Mesenchymal stem cell (in vitro differentiated cells and primary cell): ENCODE data around the gene DBNDD1.
"Not testable (repeated sequence)": the region's sequence is repeated elsewhere in the genome, so short reads cannot be mapped to it uniquely, and the experiment has no call there.

Experiments
- DNase-seq: peaks from one replicate; pipeline ENCODE4 v3.0.0-alpha.2; 2013
- H2AFZ ChIP-seq: one replicate; pipeline ENCODE4 v1.6.1; 2013; ENCODE audit warnings: low read depth, mild to moderate bottlenecking, control low read depth, inconsistent platforms, low read length, moderate library complexity
- H2AK5ac ChIP-seq: 2 replicates; pipeline ENCODE4 v1.6.1; 2013; ENCODE audit warnings: low read length, moderate library complexity, mild to moderate bottlenecking, inconsistent platforms; ENCODE audit not compliant: severe bottlenecking
- H2BK120ac ChIP-seq: one replicate; pipeline ENCODE4 v1.6.1; 2013; ENCODE audit warnings: low read depth, mild to moderate bottlenecking, inconsistent platforms, low read length, moderate library complexity
- H2BK12ac ChIP-seq, 2 experiments: one replicate each; pipeline ENCODE4 v1.6.1; 2013; ENCODE audit warnings: inconsistent platforms in 2 of 2, low read length in 2 of 2, mild to moderate bottlenecking in 2 of 2, moderate library complexity in 2 of 2, control low read depth in 1 of 2
- H2BK15ac ChIP-seq: one replicate; pipeline ENCODE4 v1.6.1; 2013; ENCODE audit warnings: mild to moderate bottlenecking, low read depth, inconsistent platforms; ENCODE audit not compliant: poor library complexity, severe bottlenecking
- H2BK5ac ChIP-seq: 2 replicates; pipeline ENCODE4 v1.6.1; 2013; ENCODE audit warnings: low read depth, mild to moderate bottlenecking, low read length, control low read depth, inconsistent platforms; ENCODE audit not compliant: poor library complexity, severe bottlenecking
- H3K14ac ChIP-seq, 2 experiments: one replicate each; pipeline ENCODE4 v1.6.1; 2013; ENCODE audit warnings: inconsistent platforms in 2 of 2, low read length in 2 of 2, control low read depth in 1 of 2, mild to moderate bottlenecking in 1 of 2, moderate library complexity in 1 of 2
- H3K18ac ChIP-seq, 2 experiments: one replicate each; pipeline ENCODE4 v1.6.1; 2013; ENCODE audit warnings: inconsistent platforms in 2 of 2, low read length in 2 of 2, control low read depth in 1 of 2, low read depth in 1 of 2, mild to moderate bottlenecking in 1 of 2
- H3K23ac ChIP-seq, 2 experiments: one replicate each; pipeline ENCODE4 v1.6.1; 2013; ENCODE audit warnings: inconsistent platforms in 2 of 2, low read length in 2 of 2, mild to moderate bottlenecking in 2 of 2, moderate library complexity in 2 of 2, control low read depth in 1 of 2
- H3K27ac ChIP-seq: 2 replicates; pipeline ENCODE4 v1.5.1; 2013; ENCODE audit warnings: mild to moderate bottlenecking, moderate library complexity, low read length, control low read depth, inconsistent platforms; ENCODE audit not compliant: poor library complexity, severe bottlenecking
- H3K27me3 ChIP-seq, 2 experiments: 2 replicates each; pipeline versions ENCODE4 v1.6.1 to v1.7.0; 2013; ENCODE audit warnings: low read length in 2 of 2, mild to moderate bottlenecking in 2 of 2, moderate library complexity in 2 of 2, control low read depth in 1 of 2, inconsistent platforms in 1 of 2; ENCODE audit not compliant: control insufficient read depth in 1 of 2, insufficient read depth in 1 of 2
- H3K36me3 ChIP-seq, 2 experiments: 2 replicates each; pipeline versions ENCODE4 v1.6.1 to v1.7.0; 2013; ENCODE audit warnings: low read length in 2 of 2, control low read depth in 1 of 2, inconsistent platforms in 1 of 2, low read depth in 1 of 2, mild to moderate bottlenecking in 1 of 2; ENCODE audit not compliant: insufficient read depth in 2 of 2, control insufficient read depth in 1 of 2
- H3K4ac ChIP-seq, 2 experiments: one replicate each; pipeline ENCODE4 v1.6.1; 2013; ENCODE audit warnings: inconsistent platforms in 2 of 2, low read length in 2 of 2, mild to moderate bottlenecking in 2 of 2, moderate library complexity in 2 of 2, control low read depth in 1 of 2, low read depth in 1 of 2
- H3K4me1 ChIP-seq: 2 replicates; pipeline ENCODE4 v1.6.1; 2013; ENCODE audit warnings: low read depth, low read length, control low read depth; ENCODE audit not compliant: control insufficient read depth, insufficient read depth
- H3K4me2 ChIP-seq: 2 replicates; pipeline ENCODE4 v1.6.1; 2013; ENCODE audit warnings: low read length, mild to moderate bottlenecking, inconsistent platforms; ENCODE audit not compliant: poor library complexity, severe bottlenecking
- H3K4me3 ChIP-seq, 2 experiments: 2 replicates each; pipeline versions ENCODE4 v1.5.1 to v1.7.0; 2013; ENCODE audit warnings: low read length in 2 of 2, mild to moderate bottlenecking in 2 of 2, control low read depth in 1 of 2, low read depth in 1 of 2; ENCODE audit not compliant: insufficient read depth in 1 of 2
- H3K79me1 ChIP-seq: replicated peaks from 2 replicates; pipeline ENCODE4 v1.6.1; 2013; ENCODE audit warnings: mild to moderate bottlenecking, control low read depth, low read length, inconsistent platforms; ENCODE audit not compliant: poor library complexity, severe bottlenecking
- H3K9ac ChIP-seq: 2 replicates; pipeline ENCODE4 v1.7.0; 2013; ENCODE audit warnings: mild to moderate bottlenecking, low read length, moderate library complexity
- H3K9me3 ChIP-seq: 2 replicates; pipeline ENCODE4 v1.7.0; 2013; ENCODE audit warnings: mild to moderate bottlenecking, low read length; ENCODE audit not compliant: control insufficient read depth
- H4K8ac ChIP-seq: one replicate; pipeline ENCODE4 v1.6.1; 2013; ENCODE audit warnings: inconsistent platforms, mild to moderate bottlenecking, low read length, moderate library complexity
- H4K91ac ChIP-seq: one replicate; pipeline ENCODE4 v1.6.1; 2013; ENCODE audit warnings: mild to moderate bottlenecking, low read length, inconsistent platforms
- WGBS: methylation state at CpG from one replicate; pipeline ENCODE4 v1.1.7; 2013; ENCODE audit warnings: mixed read lengths; 5-methylcytosine and 5-hydroxymethylcytosine counted together

DBNDD1 gene

GRCh38 chr16:90000733-90001427 is 18.4 kb downstream of the DBNDD1 start:
- H3K36me3 ChIP-seq, result peaks cover 33 to 52% of the 10 kb centered on the region in 2 experiments
- no peaks in the 10 kb centered on the region for H3K27me3 ChIP-seq
- peaks cover 11% of the 10 kb centered on the region for H3K79me1 ChIP-seq
- no peak overlapping the region for H3K4ac ChIP-seq
- 96% methylated on average over 17 of the region's 19 CpGs for WGBS
- no peak overlapping the region for H4K8ac ChIP-seq
- H3K23ac ChIP-seq, result no peak overlapping the region
- no peak overlapping the region for H3K14ac ChIP-seq
- H2BK15ac ChIP-seq, result no peak overlapping the region
- no peak overlapping the region for H3K4me2 ChIP-seq
- H3K18ac ChIP-seq, result no peak overlapping the region
- no peak overlapping the region for H2AK5ac ChIP-seq
- no peak overlapping the region for H2BK5ac ChIP-seq
- H4K91ac ChIP-seq, result no peak overlapping the region
- H3K9ac ChIP-seq, result no peak overlapping the region
- no peak overlapping the region for H2BK120ac ChIP-seq
- peaks cover 3% of the 10 kb centered on the region for H3K4me1 ChIP-seq
- peaks cover 9% of the 10 kb centered on the region for H3K9me3 ChIP-seq
- no peak for DNase-seq
- no peak overlapping the region for H3K4me3 ChIP-seq
- H2BK12ac ChIP-seq, result no peak overlapping the region
- no peak overlapping the region for H2AFZ ChIP-seq
- no peak overlapping the region for H3K27ac ChIP-seq

- DNase-seq, result no peak
- WGBS, result 96% methylated on average over 38 of the region's 38 CpGs
- H3K14ac ChIP-seq, result no peak overlapping the region
These were observed 19.3 kb downstream of the DBNDD1 start for GRCh38 chr16:89999831-90000574.

GRCh38 chr16:89996178-89996489 is 23.1 kb downstream of the DBNDD1 start:
- WGBS, result no CpG with 5 or more reads among the region's 1 CpG
- Histone ChIP-seq H3K14ac (no peak overlapping the region), H3K27me3 (no peaks in the 10 kb centered on the region), H3K18ac (no peak overlapping the region), H2AFZ (no peak overlapping the region), H3K27ac (peak overlapping the region; percentile 58), H3K79me1 (peaks cover 18% of the 10 kb centered on the region), H2BK12ac (no peak overlapping the region), H3K9me3 (peaks cover 28% of the 10 kb centered on the region), H2BK120ac (no peak overlapping the region), H3K36me3 (peaks cover 67 to 84% of the 10 kb centered on the region in 2 experiments), H2BK15ac (no peak overlapping the region), H2AK5ac (no peak overlapping the region), H3K4me1 (peaks cover 6% of the 10 kb centered on the region), H4K91ac (no peak overlapping the region), H3K4ac (no peak overlapping the region), H3K9ac (no peak overlapping the region), H3K4me2 (no peak overlapping the region), H2BK5ac (no peak overlapping the region), H4K8ac (no peak overlapping the region), H3K23ac (no peak overlapping the region), H3K4me3 (peak overlapping the region in 1 of 2 experiments; percentile 36)
- no peak for DNase-seq

More at GRCh38 chr16:89999831-90000574, 19.3 kb downstream of the DBNDD1 start:
- no peak overlapping the region for H2AK5ac ChIP-seq
- H2AFZ ChIP-seq, result no peak overlapping the region
- no peak overlapping the region for H2BK120ac ChIP-seq
- H4K91ac ChIP-seq, result no peak overlapping the region
- H2BK15ac ChIP-seq, result no peak overlapping the region
- H2BK12ac ChIP-seq, result no peak overlapping the region
- no peaks in the 10 kb centered on the region for H3K27me3 ChIP-seq
- peaks cover 18% of the 10 kb centered on the region for H3K9me3 ChIP-seq
- no peak overlapping the region for H3K9ac ChIP-seq
- peaks cover 3% of the 10 kb centered on the region for H3K4me1 ChIP-seq
- H3K23ac ChIP-seq, result no peak overlapping the region
- no peak overlapping the region for H3K4me3 ChIP-seq
- H3K18ac ChIP-seq, result no peak overlapping the region
- no peak overlapping the region for H3K4ac ChIP-seq
- H4K8ac ChIP-seq, result no peak overlapping the region
- H3K36me3 ChIP-seq, result peaks cover 33 to 58% of the 10 kb centered on the region in 2 experiments
- no peak overlapping the region for H3K4me2 ChIP-seq
- no peak overlapping the region for H2BK5ac ChIP-seq
- H3K27ac ChIP-seq, result no peak overlapping the region
- peaks cover 11% of the 10 kb centered on the region for H3K79me1 ChIP-seq

GRCh38 chr16:89995475-89996177 is 23.6 kb downstream of the DBNDD1 start:
- 68% methylated on average over 7 of the region's 7 CpGs for WGBS
- H2AK5ac ChIP-seq, H4K91ac ChIP-seq, H3K18ac ChIP-seq, H2AFZ ChIP-seq, H3K4me3 ChIP-seq, H3K14ac ChIP-seq, H3K4me1 ChIP-seq, H3K4me2 ChIP-seq, H2BK5ac ChIP-seq, H4K8ac ChIP-seq, H3K4ac ChIP-seq, H3K27me3 ChIP-seq, H2BK15ac ChIP-seq, H3K23ac ChIP-seq, H2BK120ac ChIP-seq, H2BK12ac ChIP-seq: not testable (repeated sequence)
- H3K79me1 ChIP-seq, result peaks cover 23% of the 10 kb centered on the region
- H3K36me3 ChIP-seq, result peaks cover 68 to 84% of the 10 kb centered on the region in 2 experiments
- H3K9ac ChIP-seq, result peak overlapping the region; percentile 41
- H3K9me3 ChIP-seq, result peaks cover 28% of the 10 kb centered on the region
- DNase-seq, result peak; percentile 81
- H3K27ac ChIP-seq, result peak overlapping the region; percentile 58
